OCI-LY3 (cell line): ENCODE results near the gene NOC4L.

Source experiments
- H2AFZ ChIP-seq: fragments of 200-600, 300-600 bp; shearing (Covaris generic); 2 replicates; pipeline ENCODE4 v1.6.0; 2014; ENCODE audit warnings: antibody characterized with exemption, low read depth, low read length
- H3K27ac ChIP-seq: fragments of 200-600, 300-600 bp; sonication (generic); 2 replicates; pipeline ENCODE4 v1.5.1; 2014; ENCODE audit warnings: mild to moderate bottlenecking, low read length, moderate library complexity, mixed read lengths
- H3K27me3 ChIP-seq: fragments of 200-600, 300-600 bp; sonication (generic); 2 replicates; pipeline ENCODE4 v1.6.1; 2014; ENCODE audit warnings: low read depth, low read length, mixed read lengths
- H3K36me3 ChIP-seq: fragments of 200-600, 300-600 bp; sonication (generic); replicated peaks from 2 replicates; pipeline ENCODE3; 2014; ENCODE audit warnings: low read depth, low read length, mixed read lengths
- H3K4me1 ChIP-seq: fragments of 300-600, 200-600 bp; sonication (generic); 2 replicates; pipeline ENCODE4 v1.6.1; 2014; ENCODE audit warnings: low read length, mixed read lengths
- H3K4me2 ChIP-seq: fragments of 200-600, 300-600 bp; sonication (generic); 2 replicates; pipeline ENCODE4 v1.6.1; 2014; ENCODE audit warnings: low read length, mixed read lengths
- H3K4me3 ChIP-seq: fragments of 300-600, 200-600 bp; sonication (generic); 2 replicates; pipeline ENCODE4 v1.5.1; 2014; ENCODE audit warnings: antibody characterized with exemption, mild to moderate bottlenecking, low read length, moderate library complexity
- H3K79me2 ChIP-seq: fragments of 300-600, 200-600 bp; shearing (Covaris generic); 2 replicates; pipeline ENCODE4 v1.6.1; 2014; ENCODE audit warnings: mild to moderate bottlenecking, low read length, mixed read lengths
- H3K9ac ChIP-seq: fragments of 300-600, 200-600 bp; shearing (Covaris generic); 2 replicates; pipeline ENCODE4 v1.6.0; 2014; ENCODE audit warnings: mild to moderate bottlenecking, low read length, moderate library complexity
- H3K9me3 ChIP-seq: fragments of 200-600, 300-600 bp; shearing (Covaris generic); 2 replicates; pipeline ENCODE4 v1.6.1; 2014; ENCODE audit warnings: low read length, mixed read lengths; ENCODE audit not compliant: insufficient read depth
- H4K20me1 ChIP-seq: fragments of 200-600, 300-600 bp; sonication (generic); 2 replicates; pipeline ENCODE4 v1.6.1; 2016; ENCODE audit warnings: low read length, mixed read lengths; ENCODE audit not compliant: insufficient read depth
- CTCF ChIP-seq: fragments of 200-600, 300-600 bp; sonication (generic); IDR thresholded peaks from 2 replicates; pipeline ENCODE4 v1.5.1; 2014; ENCODE audit warnings: antibody characterized with exemption, low read length, low read depth
- EZH2phosphoT487 ChIP-seq: fragments of 200-600 bp; shearing (Covaris generic); IDR thresholded peaks from 2 replicates; pipeline ENCODE4 v1.6.1; 2018; ENCODE audit warnings: antibody characterized with exemption, mixed run types, low read depth

The NOC4L gene

GRCh38 chr12:132141976-132142678 lies 2.1 kb upstream of the NOC4L start:
- Histone ChIP-seq H3K4me3 (0 out of 2 replicates have a peak overlapping the region, but pooled peaks have one; percentile 100), H3K36me3 (peaks cover 41% of the 10 kb centered on the region)

GRCh38 chr12:132142679-132143335 lies 1.4 kb upstream of the NOC4L start:
- peak overlapping the region; percentile 97 for H3K4me2 ChIP-seq
- no peak overlapping the region for H2AFZ ChIP-seq
- H3K79me2 ChIP-seq = peaks cover 63% of the 10 kb centered on the region
- no peak overlapping the region for H3K27ac ChIP-seq
- TF ChIP-seq EZH2phosphoT487 (no peak), CTCF (no peak)
- no peaks in the 10 kb centered on the region for H4K20me1 ChIP-seq
- peak overlapping the region; percentile 77 for H3K9ac ChIP-seq
- peaks cover 16% of the 10 kb centered on the region for H3K4me1 ChIP-seq
- no peaks in the 10 kb centered on the region for H3K27me3 ChIP-seq
- peak overlapping the region; percentile 100 for H3K4me3 ChIP-seq
- no peaks in the 10 kb centered on the region for H3K9me3 ChIP-seq
- H3K36me3 ChIP-seq = peaks cover 41% of the 10 kb centered on the region

More at GRCh38 chr12:132141976-132142678, 2.1 kb upstream of the NOC4L start:
- TF ChIP-seq EZH2phosphoT487 = no peak
- no peak for TF ChIP-seq CTCF
- H2AFZ ChIP-seq = no peak overlapping the region
- peak overlapping the region; percentile 97; the same call in 1 of the 2 replicates for H3K4me2 ChIP-seq
- no peak overlapping the region for H3K9ac ChIP-seq
- H3K27ac ChIP-seq = no peak overlapping the region
- no peaks in the 10 kb centered on the region for H4K20me1 ChIP-seq
- no peaks in the 10 kb centered on the region for H3K27me3 ChIP-seq
- H3K4me1 ChIP-seq = peaks cover 16% of the 10 kb centered on the region
- peaks cover 56% of the 10 kb centered on the region for H3K79me2 ChIP-seq
- no peaks in the 10 kb centered on the region for H3K9me3 ChIP-seq

GRCh38 chr12:132143336-132144071 lies 753 bp upstream of the NOC4L start:
- Histone ChIP-seq H3K4me2 (peak overlapping the region; percentile 97), H4K20me1 (no peaks in the 10 kb centered on the region), H3K4me1 (peaks cover 16% of the 10 kb centered on the region), H3K27me3 (no peaks in the 10 kb centered on the region), H3K27ac (no peak overlapping the region), H3K9ac (peak overlapping the region; percentile 77), H2AFZ (no peak overlapping the region), H3K4me3 (peak overlapping the region; percentile 100), H3K79me2 (peaks cover 69% of the 10 kb centered on the region), H3K36me3 (peaks cover 47% of the 10 kb centered on the region), H3K9me3 (no peaks in the 10 kb centered on the region)
- no peak for TF ChIP-seq CTCF
- no peak for TF ChIP-seq EZH2phosphoT487

GRCh38 chr12:132144810-132145168 lies 532 bp downstream of the NOC4L start:
- peak overlapping the region; percentile 100 for H3K4me3 ChIP-seq
- no peaks in the 10 kb centered on the region for H3K27me3 ChIP-seq
- peaks cover 38% of the 10 kb centered on the region for H3K36me3 ChIP-seq
- H3K9ac ChIP-seq = peak overlapping the region; percentile 90
- no peak for TF ChIP-seq CTCF
- no peak for TF ChIP-seq EZH2phosphoT487
- H3K4me2 ChIP-seq = peak overlapping the region; percentile 71
- H4K20me1 ChIP-seq = no peaks in the 10 kb centered on the region
- peaks cover 69% of the 10 kb centered on the region for H3K79me2 ChIP-seq
- H2AFZ ChIP-seq = no peak overlapping the region
- peaks cover 16% of the 10 kb centered on the region for H3K4me1 ChIP-seq
- H3K9me3 ChIP-seq = no peaks in the 10 kb centered on the region
- no peak overlapping the region for H3K27ac ChIP-seq
